Epidermal melanocyte (primary cell): ENCODE results near the gene C19orf67.

Experiments used
- DNase-seq: peaks from one replicate; pipeline ENCODE4 v3.0.0; 2011; ENCODE audit warnings: low spot score; ENCODE audit not compliant: insufficient read length

Gene C19orf67

GRCh38 chr19:14110650-14111049 lies 25.1 kb upstream of the C19orf67 start:
- DNase-seq: no peak

- DNase-seq: no peak
Observed at GRCh38 chr19:14107581-14108461, 22.2 kb upstream of the C19orf67 start.

- DNase-seq: no peak
Observed at GRCh38 chr19:14106840-14107239, 21.3 kb upstream of the C19orf67 start.

- no peak for DNase-seq
Observed at GRCh38 chr19:14105680-14106079, 20.1 kb upstream of the C19orf67 start.

GRCh38 chr19:14103310-14103709 lies 17.7 kb upstream of the C19orf67 start:
- DNase-seq: no peak

- DNase-seq: no peak
Observed at GRCh38 chr19:14102756-14103155, 17.2 kb upstream of the C19orf67 start.

GRCh38 chr19:14102102-14102696 lies 16.6 kb upstream of the C19orf67 start:
- DNase-seq: no peak

GRCh38 chr19:14101003-14101545 lies 15.5 kb upstream of the C19orf67 start:
- DNase-seq: no peak

GRCh38 chr19:14097532-14098151 lies 12.1 kb upstream of the C19orf67 start:
- no peak for DNase-seq

GRCh38 chr19:14096272-14096992 lies 10.8 kb upstream of the C19orf67 start:
- no peak for DNase-seq

GRCh38 chr19:14094854-14095253 lies 9.3 kb upstream of the C19orf67 start:
- no peak for DNase-seq

GRCh38 chr19:14093117-14093823 lies 7.7 kb upstream of the C19orf67 start:
- DNase-seq: no peak

- DNase-seq: no peak
Observed at GRCh38 chr19:14091813-14092462, 6.4 kb upstream of the C19orf67 start.

GRCh38 chr19:14091081-14091812 lies 5.7 kb upstream of the C19orf67 start:
- no peak for DNase-seq

- DNase-seq: peak; percentile 93
Observed at GRCh38 chr19:14090509-14091080, 5.0 kb upstream of the C19orf67 start, which contains the start of gene SAMD1. SAMD1 (minus strand) TSS chr19:14090751.

GRCh38 chr19:14089662-14090508 lies 4.3 kb upstream of the C19orf67 start:
- peak; percentile 66 for DNase-seq

- no peak for DNase-seq
Observed at GRCh38 chr19:14089412-14089661, 3.8 kb upstream of the C19orf67 start.

GRCh38 chr19:14088634-14089411 lies 3.2 kb upstream of the C19orf67 start:
- no peak for DNase-seq
